Stimulated activated CD8-positive, alpha-beta memory T cell treated with anti-CD3 and anti-CD28 coated beads, Interleukin-4, amount 100 ng/mL, for 4 hours (primary cell): ENCODE results near the gene TMEM43.

Experiments
- DNase-seq, 2 donors: peaks; one replicate each; pipeline ENCODE4 v3.0.0-alpha.2; 2020; ENCODE audit warnings: low read depth in 2 of 2, low spot score in 1 of 2

TMEM43 gene

GRCh38 chr3:14121859-14122258, 3.0 kb upstream of the TMEM43 start:
- DNase-seq = no peak

- DNase-seq = no peak
Measured at GRCh38 chr3:14122301-14122700, 2.6 kb upstream of the TMEM43 start.

GRCh38 chr3:14123308-14124222, 1.3 kb upstream of the TMEM43 start:
- no peak for DNase-seq

- peak in 1 of 2 donors; percentile 46 for DNase-seq
Measured at GRCh38 chr3:14124223-14124614, 633 bp upstream of the TMEM43 start.

GRCh38 chr3:14125193-14126016, 553 bp downstream of the TMEM43 start:
- peak in 1 of 2 donors; percentile 53 for DNase-seq

GRCh38 chr3:14126017-14126886, 1.4 kb downstream of the TMEM43 start:
- DNase-seq = no peak

GRCh38 chr3:14126887-14127505, 2.1 kb downstream of the TMEM43 start:
- no peak for DNase-seq

- DNase-seq = no peak
Measured at GRCh38 chr3:14127516-14128161, 2.8 kb downstream of the TMEM43 start.

- DNase-seq = no peak
Measured at GRCh38 chr3:14128724-14129123, 3.9 kb downstream of the TMEM43 start.

GRCh38 chr3:14129296-14129695, 4.4 kb downstream of the TMEM43 start:
- no peak for DNase-seq

GRCh38 chr3:14130230-14130629, 5.4 kb downstream of the TMEM43 start:
- DNase-seq = no peak

GRCh38 chr3:14130707-14131106, 5.9 kb downstream of the TMEM43 start:
- no peak for DNase-seq

GRCh38 chr3:14131134-14131533, 6.3 kb downstream of the TMEM43 start:
- DNase-seq = no peak

GRCh38 chr3:14132120-14132519, 7.3 kb downstream of the TMEM43 start:
- no peak for DNase-seq

GRCh38 chr3:14132689-14133088, 7.8 kb downstream of the TMEM43 start:
- no peak for DNase-seq

- DNase-seq = no peak
Measured at GRCh38 chr3:14133188-14133800, 8.4 kb downstream of the TMEM43 start.

- no peak for DNase-seq
Measured at GRCh38 chr3:14133876-14134275, 9.0 kb downstream of the TMEM43 start.

- DNase-seq = no peak
Measured at GRCh38 chr3:14134291-14134690, 9.4 kb downstream of the TMEM43 start.

- no peak for DNase-seq
Measured at GRCh38 chr3:14135581-14135980, 10.7 kb downstream of the TMEM43 start.

GRCh38 chr3:14137004-14137403, 12.2 kb downstream of the TMEM43 start:
- DNase-seq = no peak
